ENCODE data around the gene C16orf92.

The C16orf92 gene

DNA sequence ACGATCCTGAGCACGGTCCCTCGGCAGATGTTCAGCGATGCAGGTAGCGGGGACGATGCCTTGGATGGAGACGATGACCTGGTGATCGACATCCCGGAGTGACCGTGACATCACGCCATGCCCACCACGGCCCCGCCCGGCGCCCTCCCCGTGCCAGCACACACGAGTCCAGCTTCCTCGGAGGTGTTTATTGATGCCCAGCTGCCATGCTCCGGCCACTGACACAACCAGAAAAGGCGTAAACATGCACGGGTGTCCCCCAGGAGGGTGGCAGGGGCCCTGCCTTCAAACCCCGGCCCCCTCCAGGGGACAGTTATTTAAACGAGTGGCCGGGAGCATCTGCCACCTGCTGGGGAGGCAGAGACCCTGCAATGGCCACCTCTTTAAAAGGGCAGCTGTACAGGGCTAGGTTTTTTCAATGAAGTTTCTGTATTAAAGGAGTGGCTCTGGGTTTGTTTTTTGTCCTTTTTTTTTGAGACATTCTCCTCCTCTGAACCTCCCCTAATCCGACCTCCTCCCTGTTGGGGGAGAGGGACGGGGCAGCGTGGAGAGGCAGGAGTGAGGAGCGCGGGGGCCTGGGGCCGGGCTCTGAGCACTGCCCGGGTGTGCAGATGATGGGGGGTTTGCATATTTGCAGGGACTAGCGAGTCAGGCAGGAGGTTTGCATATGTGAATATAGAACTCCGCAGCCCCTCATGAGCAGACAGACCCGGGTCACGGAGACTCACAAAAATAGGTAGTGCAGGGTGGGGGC, 17.5 kb upstream of the C16orf92 start:
- Histone ChIP-seq H3K4me3 (ENCODE audit: control insufficient read depth in 1 of 7, extremely low read depth in 1 of 7, insufficient read depth in 4 of 7, low read depth in 2 of 7, low read length in 6 of 7) (no peak overlapping the region), H3K9me3 (ENCODE audit: control extremely low read depth in 1 of 5, control insufficient read depth in 4 of 5, insufficient read depth in 2 of 5, low read depth in 1 of 5, low read length in 4 of 5) (no peaks in the 10 kb centered on the region), H3K27ac (ENCODE audit: insufficient read depth in 1 of 2, low read depth in 1 of 2, low read length in 2 of 2, poor library complexity in 1 of 2, severe bottlenecking in 2 of 2) (no peak overlapping the region), H3K4me1 (ENCODE audit: control extremely low read depth in 1 of 4, control insufficient read depth in 4 of 4, insufficient read depth in 4 of 4, low read length in 3 of 4) (peaks cover 0 to 23% (median 19%) of the 10 kb centered on the region in 4 experiments), H3K36me3 (ENCODE audit: control insufficient read depth in 4 of 4, insufficient read depth in 4 of 4, low read length in 3 of 4) (peaks cover 0 to 37% (median 16%) of the 10 kb centered on the region in 4 experiments), H3K27me3 (replicated peaks in 2 of 5; ENCODE audit: control insufficient read depth in 4 of 5, insufficient read depth in 5 of 5, low read length in 4 of 5) (peaks cover 0 to 18% (median 6%) of the 10 kb centered on the region in 5 experiments)
- peak; percentile 49 to 72 (median 69) for DNase-seq
- POLR2A ChIA-PET: interaction anchor here (0.5 kb wide), 1 partner anchor 286 kb away, joined by 3 read pairs; no protein-coding TSS in a partner anchor
- 78% methylated on average over 23 of the region's 35 CpGs for WGBS (ENCODE audit: insufficient coverage)
- CTCF ChIA-PET: interaction anchor here (0.8 to 1.8 kb wide), 13 partner anchors 9 to 185 kb away, joined by 3 to 6 read pairs (median 4); partner anchors contain the start of genes INO80E, KCTD13, TAOK2 and TLCD3B

DNA sequence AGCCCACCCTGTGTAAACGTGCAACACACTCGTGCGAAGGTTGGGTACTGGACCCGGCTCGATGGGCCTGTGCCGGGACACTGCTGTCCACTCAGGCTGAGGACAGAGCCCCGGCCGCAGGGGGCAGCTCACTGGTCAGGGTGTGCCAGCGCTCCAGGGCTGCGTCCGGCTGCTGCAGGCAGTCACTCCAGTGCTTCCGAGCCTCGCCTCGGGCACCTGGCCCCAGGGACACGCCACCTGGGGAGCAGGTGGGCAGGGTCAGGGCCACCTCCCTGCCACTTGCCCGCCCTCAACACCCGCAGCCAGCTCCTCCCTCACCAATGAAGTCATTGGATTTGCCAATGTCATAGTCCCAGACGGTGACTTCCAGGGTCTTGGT, 16.9 kb upstream of the C16orf92 start:
- no peak for DNase-seq
- Histone ChIP-seq H3K4me1 (ENCODE audit: control extremely low read depth in 1 of 4, control insufficient read depth in 4 of 4, insufficient read depth in 4 of 4, low read length in 3 of 4) (peaks cover 0 to 29% (median 24%) of the 10 kb centered on the region in 4 experiments), H3K4me3 (ENCODE audit: control insufficient read depth in 1 of 7, extremely low read depth in 1 of 7, insufficient read depth in 4 of 7, low read depth in 2 of 7, low read length in 6 of 7) (no peak overlapping the region), H3K36me3 (ENCODE audit: control insufficient read depth in 4 of 4, insufficient read depth in 4 of 4, low read length in 3 of 4) (peaks cover 0 to 37% (median 12%) of the 10 kb centered on the region in 4 experiments), H3K9me3 (ENCODE audit: control extremely low read depth in 1 of 5, control insufficient read depth in 4 of 5, insufficient read depth in 2 of 5, low read depth in 1 of 5, low read length in 4 of 5) (no peaks in the 10 kb centered on the region), H3K27me3 (replicated peaks in 2 of 5; ENCODE audit: control insufficient read depth in 4 of 5, insufficient read depth in 5 of 5, low read length in 4 of 5) (peaks cover 0 to 22% (median 6%) of the 10 kb centered on the region in 5 experiments), H3K27ac (ENCODE audit: insufficient read depth in 1 of 2, low read depth in 1 of 2, low read length in 2 of 2, poor library complexity in 1 of 2, severe bottlenecking in 2 of 2) (no peak overlapping the region)
- POLR2A ChIA-PET: no interaction called here
- 94% methylated on average over 17 of the region's 18 CpGs for WGBS (ENCODE audit: insufficient coverage)
- CTCF ChIA-PET: interaction anchor here (0.6 to 1.5 kb wide), 13 partner anchors 9 to 414 kb away, joined by 3 to 6 read pairs (median 3); partner anchors contain the start of gene INO80E

- H3K27ac ChIP-seq (ENCODE audit: insufficient read depth in 1 of 2, low read depth in 1 of 2, low read length in 2 of 2, poor library complexity in 1 of 2, severe bottlenecking in 2 of 2): no peak overlapping the region
- H3K27me3 ChIP-seq (replicated peaks in 2 of 5; ENCODE audit: control insufficient read depth in 4 of 5, insufficient read depth in 5 of 5, low read length in 4 of 5): peaks cover 0 to 28% (median 6%) of the 10 kb centered on the region in 5 experiments
- ChIA-PET CTCF (interaction anchor here (0.6 to 1.5 kb wide), 12 partner anchors 10 to 413 kb away, joined by 3 to 6 read pairs (median 3); partner anchors contain the start of genes INO80E and MVP), POLR2A (no interaction called here)
- no peak for DNase-seq
- WGBS (ENCODE audit: insufficient coverage): 97% methylated on average over 21 of the region's 34 CpGs
- peaks cover 0 to 33% (median 9%) of the 10 kb centered on the region in 4 experiments for H3K36me3 ChIP-seq (ENCODE audit: control insufficient read depth in 4 of 4, insufficient read depth in 4 of 4, low read length in 3 of 4)
- H3K9me3 ChIP-seq (ENCODE audit: control extremely low read depth in 1 of 5, control insufficient read depth in 4 of 5, insufficient read depth in 2 of 5, low read depth in 1 of 5, low read length in 4 of 5): no peaks in the 10 kb centered on the region
- peaks cover 0 to 35% (median 28%) of the 10 kb centered on the region in 4 experiments for H3K4me1 ChIP-seq (ENCODE audit: control extremely low read depth in 1 of 4, control insufficient read depth in 4 of 4, insufficient read depth in 4 of 4, low read length in 3 of 4)
- no peak overlapping the region for H3K4me3 ChIP-seq (ENCODE audit: control insufficient read depth in 1 of 7, extremely low read depth in 1 of 7, insufficient read depth in 4 of 7, low read depth in 2 of 7, low read length in 6 of 7)
These were observed 16.2 kb upstream of the C16orf92 start for GRCh38 chr16:30006659-30007377.

- Histone ChIP-seq H3K9me3 (ENCODE audit: control extremely low read depth in 1 of 5, control insufficient read depth in 4 of 5, insufficient read depth in 2 of 5, low read depth in 1 of 5, low read length in 4 of 5) (no peaks in the 10 kb centered on the region), H3K27ac (ENCODE audit: insufficient read depth in 1 of 2, low read depth in 1 of 2, low read length in 2 of 2, poor library complexity in 1 of 2, severe bottlenecking in 2 of 2) (no peak overlapping the region), H3K4me1 (ENCODE audit: control extremely low read depth in 1 of 4, control insufficient read depth in 4 of 4, insufficient read depth in 4 of 4, low read length in 3 of 4) (peaks cover 0 to 36% (median 31%) of the 10 kb centered on the region in 4 experiments), H3K4me3 (ENCODE audit: control insufficient read depth in 1 of 7, extremely low read depth in 1 of 7, insufficient read depth in 4 of 7, low read depth in 2 of 7, low read length in 6 of 7) (no peak overlapping the region), H3K36me3 (ENCODE audit: control insufficient read depth in 4 of 4, insufficient read depth in 4 of 4, low read length in 3 of 4) (peaks cover 0 to 28% (median 6%) of the 10 kb centered on the region in 4 experiments), H3K27me3 (replicated peaks in 2 of 5; ENCODE audit: control insufficient read depth in 4 of 5, insufficient read depth in 5 of 5, low read length in 4 of 5) (peaks cover 0 to 34% (median 11%) of the 10 kb centered on the region in 5 experiments)
- 92% methylated on average over 11 of the region's 11 CpGs for WGBS (ENCODE audit: insufficient coverage)
- ChIA-PET POLR2A (no interaction called here), CTCF (interaction anchor here (1.0 to 1.3 kb wide), 3 partner anchors 21 to 200 kb away, joined by 3 to 4 read pairs (median 3); partner anchors contain the start of gene MVP)
- no peak for DNase-seq
These were observed 15.6 kb upstream of the C16orf92 start for GRCh38 chr16:30007378-30007895.

- DNase-seq: no peak
- Histone ChIP-seq H3K36me3 (ENCODE audit: control insufficient read depth in 4 of 4, insufficient read depth in 4 of 4, low read length in 3 of 4) (peaks cover 0 to 14% (median 0%) of the 10 kb centered on the region in 4 experiments), H3K4me3 (ENCODE audit: control insufficient read depth in 1 of 7, extremely low read depth in 1 of 7, insufficient read depth in 4 of 7, low read depth in 2 of 7, low read length in 6 of 7) (no peak overlapping the region), H3K27me3 (replicated peaks in 2 of 5; ENCODE audit: control insufficient read depth in 4 of 5, insufficient read depth in 5 of 5, low read length in 4 of 5) (peaks cover 0 to 39% (median 11%) of the 10 kb centered on the region in 5 experiments), H3K27ac (ENCODE audit: insufficient read depth in 1 of 2, low read depth in 1 of 2, low read length in 2 of 2, poor library complexity in 1 of 2, severe bottlenecking in 2 of 2) (no peak overlapping the region), H3K4me1 (ENCODE audit: control extremely low read depth in 1 of 4, control insufficient read depth in 4 of 4, insufficient read depth in 4 of 4, low read length in 3 of 4) (peaks cover 0 to 32% (median 28%) of the 10 kb centered on the region in 4 experiments), H3K9me3 (ENCODE audit: control extremely low read depth in 1 of 5, control insufficient read depth in 4 of 5, insufficient read depth in 2 of 5, low read depth in 1 of 5, low read length in 4 of 5) (no peaks in the 10 kb centered on the region)
- CTCF ChIA-PET: interaction anchor here (1.0 to 1.5 kb wide), 2 partner anchors 13 to 23 kb away, joined by 3 to 4 read pairs; partner anchors contain the start of gene C16orf92
- 74% methylated on average over 15 of the region's 26 CpGs for WGBS (ENCODE audit: insufficient coverage)
- POLR2A ChIA-PET: no interaction called here
These were observed 13.7 kb upstream of the C16orf92 start for GRCh38 chr16:30009085-30009862.

Measured in common myeloid progenitor, CD34-positive (primary cell).